NCI-H146 treated with DMSO at 0.1 percent for 48 hours (cell line): ENCODE data around the gene PIK3CD.

Source experiments
- DNase-seq: peaks from one replicate; lab custom pipeline; 2025; ENCODE audit not compliant: unreplicated experiment; lab: John Stamatoyannopoulos, UW

PIK3CD gene

DNA sequence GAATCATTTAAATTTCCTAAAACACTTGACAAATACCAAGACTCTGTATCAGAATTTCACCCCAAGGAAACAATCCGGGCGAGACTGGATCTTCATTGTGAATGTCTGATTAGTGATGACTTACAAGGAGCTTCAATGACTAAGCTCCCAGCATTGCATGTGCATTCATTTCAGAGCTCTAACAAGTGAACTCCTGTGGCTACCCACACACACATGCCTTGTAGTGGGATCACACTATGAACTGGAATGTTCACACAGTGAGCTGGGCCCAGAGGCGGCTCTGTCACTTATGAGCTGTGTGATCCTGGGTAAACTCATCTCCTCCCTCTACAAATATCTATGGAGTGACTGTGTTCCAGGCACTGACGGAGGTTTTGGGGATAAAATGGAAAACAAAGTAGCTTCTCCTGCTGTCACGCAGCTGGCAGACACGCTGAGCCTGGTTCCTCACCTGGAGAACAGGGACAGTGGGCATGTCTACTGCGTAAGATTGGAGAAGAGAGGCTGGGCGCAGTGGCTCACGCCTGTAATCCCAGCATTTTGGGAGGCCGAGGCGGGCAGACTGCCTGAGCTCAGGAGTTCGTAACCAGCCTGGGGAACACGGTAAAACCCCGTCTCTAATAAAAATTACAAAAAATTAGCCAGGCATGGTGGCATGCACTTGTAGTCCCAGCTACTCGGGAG, 115.4 kb downstream of the PIK3CD start:
- DNase-seq = no peak

DNA sequence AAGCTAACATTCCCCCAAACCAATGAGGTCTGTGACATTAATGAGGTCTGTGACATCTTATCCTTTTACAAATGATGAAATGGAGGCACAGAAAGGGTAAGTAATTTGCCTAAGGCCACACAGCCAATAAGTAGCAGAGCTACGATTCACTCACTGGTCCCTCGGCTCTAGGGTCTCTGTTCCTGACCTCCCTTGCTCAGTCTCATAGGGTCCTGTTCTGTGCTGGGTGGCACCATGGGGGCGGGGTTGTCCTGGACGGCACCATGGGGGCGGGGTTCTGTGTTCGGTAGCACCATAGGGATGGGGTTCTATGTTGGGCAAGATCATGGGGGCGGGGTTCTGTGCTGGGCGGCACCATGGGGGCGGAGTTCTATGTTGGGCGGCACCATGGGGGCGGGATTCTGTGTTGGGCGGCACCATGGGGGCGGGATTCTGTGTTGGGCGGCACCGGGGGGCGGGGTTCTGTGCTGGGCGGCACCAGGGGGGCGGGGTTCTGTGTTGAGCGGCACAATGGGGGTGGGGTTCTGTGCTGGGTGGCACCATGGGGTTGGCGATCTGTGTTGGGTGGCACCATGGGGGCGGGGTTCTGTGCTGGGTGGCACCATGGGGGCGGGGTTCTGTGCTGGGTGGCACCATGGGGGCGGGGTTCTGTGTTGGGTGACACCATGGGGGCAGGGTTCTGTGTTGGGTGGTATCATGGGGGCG, 116.6 kb downstream of the PIK3CD start:
- DNase-seq = no peak

DNA sequence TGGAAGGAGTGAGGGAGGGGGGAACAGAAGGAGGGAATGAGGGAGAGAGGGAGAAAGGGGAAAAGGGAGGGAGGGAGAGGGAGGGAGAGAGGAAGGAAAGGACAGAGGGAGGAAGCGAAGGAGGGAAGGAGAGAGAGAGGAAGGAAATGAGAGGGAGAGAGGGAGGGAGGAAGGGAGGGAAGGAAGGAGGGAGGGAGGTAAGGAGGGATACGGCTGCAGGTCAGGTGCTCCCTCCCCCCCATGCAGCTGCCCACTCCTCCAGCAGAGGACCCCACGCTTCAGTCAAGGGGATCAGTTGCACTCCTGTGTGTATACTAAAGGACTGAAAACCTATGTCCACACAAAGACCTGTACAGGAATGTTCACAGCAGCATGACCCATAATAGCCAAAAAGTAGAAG, 117.5 kb downstream of the PIK3CD start:
- DNase-seq = no peak

DNA sequence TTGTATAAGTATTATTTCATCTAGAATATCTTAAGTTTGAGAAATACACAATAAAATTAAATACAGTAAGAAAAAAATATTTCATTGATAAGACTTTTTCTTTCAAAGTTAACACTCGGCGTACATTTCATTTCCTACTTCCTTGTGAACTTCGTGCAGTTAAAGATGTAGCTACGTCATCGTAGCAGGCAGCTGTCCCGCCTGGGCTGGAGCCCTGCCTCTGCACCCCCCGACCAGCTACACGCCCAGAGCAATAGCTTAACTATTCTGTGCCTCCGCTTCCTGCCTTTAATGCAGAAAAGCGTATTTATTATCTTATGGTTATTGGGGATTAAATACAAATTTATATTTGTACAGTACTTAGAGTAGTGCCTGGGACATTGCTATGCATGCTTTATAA, 118.8 kb downstream of the PIK3CD start:
- no peak for DNase-seq

DNA sequence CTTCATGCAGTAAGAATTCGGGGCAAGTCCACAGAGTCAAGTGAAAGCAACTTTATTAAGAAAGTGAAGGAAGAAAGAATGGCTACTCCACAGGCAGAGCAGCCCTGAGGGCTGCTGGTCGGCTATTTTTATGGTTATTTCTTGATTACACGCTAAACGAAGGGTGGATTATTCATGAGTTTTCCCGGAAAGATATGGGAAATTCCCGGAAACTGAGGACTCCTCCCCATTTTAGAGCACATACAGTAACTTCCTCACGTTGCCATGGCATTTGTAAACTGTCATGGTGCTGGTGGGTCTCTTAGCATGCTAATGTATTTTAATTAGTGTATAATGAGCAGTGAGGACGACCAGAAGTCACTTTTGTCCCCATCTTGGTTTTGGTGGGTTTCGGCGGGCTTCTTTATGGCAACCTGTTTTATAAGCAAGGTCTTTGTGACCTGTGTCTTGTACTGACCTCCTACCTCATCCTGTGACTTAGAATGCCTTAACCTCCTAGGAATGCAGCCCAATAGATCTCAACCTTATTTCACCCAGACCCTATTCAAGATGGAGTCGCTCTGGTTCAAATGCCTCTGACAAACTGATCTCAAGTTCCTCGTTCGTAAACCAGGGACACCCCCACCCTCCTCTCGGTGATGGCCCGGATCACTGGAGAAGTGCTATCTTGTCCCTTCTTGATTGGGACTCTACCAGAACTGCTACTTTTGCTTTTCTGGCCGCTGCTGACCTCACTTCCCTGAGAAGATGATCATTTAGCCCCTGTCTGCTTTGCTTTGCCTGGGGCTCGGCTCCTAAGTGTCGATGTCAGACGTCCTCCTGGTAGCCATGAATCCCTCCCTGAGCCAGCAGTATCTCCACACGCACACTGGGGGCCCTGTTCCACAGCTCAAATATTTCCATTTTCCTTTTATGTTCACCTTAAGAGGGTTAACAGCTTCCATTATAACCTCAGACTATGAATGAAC, 123.5 kb downstream of the PIK3CD start:
- no peak for DNase-seq

DNA sequence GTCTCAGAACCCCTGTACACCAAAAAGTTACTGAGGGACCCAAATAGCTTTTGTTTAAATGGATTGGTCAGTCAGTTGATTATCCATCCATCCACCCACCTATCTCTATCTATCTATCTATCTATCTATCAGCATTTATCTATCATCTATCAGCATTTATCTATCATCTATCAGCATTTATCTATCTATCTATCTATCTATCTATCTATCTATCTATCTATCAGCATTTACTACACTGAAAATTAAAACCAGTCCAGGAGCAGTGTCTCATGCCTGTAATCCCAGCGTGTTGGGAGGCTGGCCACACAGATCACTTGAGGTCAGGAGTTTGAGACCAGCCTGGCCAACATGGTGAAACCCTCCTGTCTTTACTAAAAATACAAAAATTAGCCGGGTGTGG, 125.2 kb downstream of the PIK3CD start:
- no peak for DNase-seq
